Fibroblast of peridontal ligament (primary cell): ENCODE data around the gene WDR18.

Source experiments
- DNase-seq: peaks from one replicate; pipeline ENCODE4 v3.0.0-alpha.2; 2010; ENCODE audit errors: extremely low read depth

WDR18 gene, protein sequence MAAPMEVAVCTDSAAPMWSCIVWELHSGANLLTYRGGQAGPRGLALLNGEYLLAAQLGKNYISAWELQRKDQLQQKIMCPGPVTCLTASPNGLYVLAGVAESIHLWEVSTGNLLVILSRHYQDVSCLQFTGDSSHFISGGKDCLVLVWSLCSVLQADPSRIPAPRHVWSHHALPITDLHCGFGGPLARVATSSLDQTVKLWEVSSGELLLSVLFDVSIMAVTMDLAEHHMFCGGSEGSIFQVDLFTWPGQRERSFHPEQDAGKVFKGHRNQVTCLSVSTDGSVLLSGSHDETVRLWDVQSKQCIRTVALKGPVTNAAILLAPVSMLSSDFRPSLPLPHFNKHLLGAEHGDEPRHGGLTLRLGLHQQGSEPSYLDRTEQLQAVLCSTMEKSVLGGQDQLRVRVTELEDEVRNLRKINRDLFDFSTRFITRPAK

GRCh38 chr19:984165-984967 is at the start of gene WDR18:
Gene WDR18 (plus strand): TSS chr19:984345. CDS start chr19:984354, 9 bp downstream.
- peak; percentile 79 for DNase-seq

GRCh38 chr19:934865-935479 is 49.2 kb upstream of the WDR18 start:
- no peak for DNase-seq

DNA sequence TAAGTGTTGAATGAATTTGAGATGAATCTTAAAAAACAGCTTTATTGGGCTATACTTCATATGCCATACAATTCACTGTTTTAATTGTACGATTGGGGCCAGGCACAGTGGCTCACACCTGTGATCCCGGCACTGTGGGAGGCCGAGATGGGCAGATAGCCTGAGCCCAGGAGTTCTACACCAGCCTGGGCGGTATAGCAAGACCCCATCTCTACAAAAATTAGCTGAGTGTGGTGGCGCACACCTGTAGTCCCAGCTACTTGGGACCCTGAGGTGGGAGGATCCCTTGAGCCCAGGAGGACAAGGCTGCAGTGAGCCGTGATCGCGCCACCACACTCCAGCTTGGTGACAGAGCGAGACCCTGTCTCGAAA is 48.0 kb upstream of the WDR18 start:
- DNase-seq, result no peak

- no peak for DNase-seq
These were observed 46.9 kb upstream of the WDR18 start for GRCh38 chr19:937259-937694.

DNA sequence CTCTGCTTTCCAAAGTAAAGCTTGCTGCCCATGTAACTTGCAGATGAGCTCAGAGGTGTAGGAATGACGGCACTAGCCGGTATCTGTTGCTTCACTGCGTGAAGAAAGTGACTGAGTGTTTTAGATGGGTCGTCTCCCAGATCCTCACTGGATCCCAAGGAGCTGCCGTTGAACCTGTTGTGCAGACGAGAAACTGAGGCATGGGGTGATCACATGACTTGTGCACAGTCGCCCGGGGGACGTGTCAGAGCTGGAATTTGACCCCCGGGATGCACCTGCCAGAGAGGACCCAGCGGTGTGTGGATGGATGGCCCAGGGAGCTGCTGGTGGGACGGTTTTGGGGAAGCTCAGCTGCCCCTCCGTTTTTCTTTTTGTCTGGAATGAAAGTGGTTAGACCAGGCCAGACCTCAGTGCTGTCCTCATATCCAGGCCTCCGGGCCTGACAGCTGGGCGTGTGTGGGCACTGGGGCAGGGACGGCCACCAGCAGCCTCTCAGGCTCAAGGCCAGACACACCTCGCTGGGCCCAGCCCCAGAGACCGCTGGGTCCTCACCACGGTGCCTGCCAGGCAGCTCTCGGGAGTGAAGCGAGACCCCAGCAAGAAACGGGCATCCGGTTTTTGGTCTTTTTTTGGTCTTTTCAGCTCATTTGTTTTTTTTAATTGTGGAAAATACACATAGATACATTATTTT is 45.8 kb upstream of the WDR18 start:
- no peak for DNase-seq

- no peak for DNase-seq
These were observed 44.7 kb upstream of the WDR18 start for GRCh38 chr19:939439-939838.

DNA sequence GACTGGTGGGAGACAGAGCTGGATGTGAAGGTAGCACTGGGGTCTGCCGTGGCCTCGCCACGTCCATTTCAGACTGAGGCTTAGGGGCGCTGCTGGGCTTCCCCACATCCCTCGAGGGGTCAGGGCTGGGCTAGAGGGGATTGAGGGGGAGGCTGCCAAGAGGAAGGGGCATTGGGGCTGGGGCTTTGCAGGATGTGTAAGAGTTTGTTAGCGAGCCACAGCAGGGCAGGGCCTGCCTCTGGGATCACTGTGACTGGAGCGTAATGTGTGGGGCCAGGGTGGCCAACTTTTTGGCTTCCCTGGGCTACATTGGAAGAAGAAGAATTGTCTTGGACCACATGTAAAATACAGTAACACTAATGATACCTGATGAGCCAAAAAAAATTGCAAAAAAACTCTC is 44.2 kb upstream of the WDR18 start:
- DNase-seq, result no peak

GRCh38 chr19:940591-941291 is 43.4 kb upstream of the WDR18 start:
- DNase-seq, result no peak

DNA sequence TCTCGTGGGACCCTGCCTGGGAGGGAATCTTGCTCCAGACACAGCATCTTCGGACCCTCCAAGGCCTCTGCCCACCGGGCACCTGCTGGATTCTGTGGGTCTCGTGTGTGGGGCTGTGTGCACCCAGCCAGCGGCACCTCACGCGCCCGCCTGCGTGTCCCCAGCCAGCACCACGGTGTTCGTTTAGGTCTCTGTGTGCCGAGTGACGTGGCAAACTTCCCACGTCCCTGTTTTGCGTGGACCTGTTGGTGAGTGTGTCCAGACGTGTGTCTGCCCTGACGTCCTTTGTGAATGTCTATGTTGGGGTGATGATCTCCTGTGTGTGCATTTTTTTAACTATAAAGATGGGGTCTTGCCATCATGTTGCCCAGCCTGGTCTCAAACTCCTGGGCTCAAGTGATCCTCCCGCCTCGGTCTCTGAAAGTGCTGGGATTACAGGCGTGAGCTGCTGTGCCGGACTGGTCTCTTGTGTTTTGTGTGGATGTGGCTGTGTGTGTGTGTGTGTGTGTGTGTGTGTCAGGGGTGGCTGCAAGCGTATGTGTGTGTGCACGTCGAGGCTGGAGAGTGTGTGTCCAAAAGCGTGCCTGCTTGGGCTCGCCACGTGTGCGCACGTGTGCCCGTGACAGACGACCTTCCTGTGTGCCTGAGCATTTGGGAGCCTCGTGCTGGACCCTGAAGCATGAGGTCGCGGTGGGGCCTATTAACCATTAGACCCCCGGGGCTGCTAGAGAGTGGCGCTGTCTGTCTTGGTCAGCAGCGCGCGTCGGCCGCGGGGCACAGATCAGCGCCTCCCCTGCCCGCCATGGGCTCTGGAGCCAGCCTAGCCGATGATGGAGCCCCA is 42.6 kb upstream of the WDR18 start:
- DNase-seq, result no peak

DNA sequence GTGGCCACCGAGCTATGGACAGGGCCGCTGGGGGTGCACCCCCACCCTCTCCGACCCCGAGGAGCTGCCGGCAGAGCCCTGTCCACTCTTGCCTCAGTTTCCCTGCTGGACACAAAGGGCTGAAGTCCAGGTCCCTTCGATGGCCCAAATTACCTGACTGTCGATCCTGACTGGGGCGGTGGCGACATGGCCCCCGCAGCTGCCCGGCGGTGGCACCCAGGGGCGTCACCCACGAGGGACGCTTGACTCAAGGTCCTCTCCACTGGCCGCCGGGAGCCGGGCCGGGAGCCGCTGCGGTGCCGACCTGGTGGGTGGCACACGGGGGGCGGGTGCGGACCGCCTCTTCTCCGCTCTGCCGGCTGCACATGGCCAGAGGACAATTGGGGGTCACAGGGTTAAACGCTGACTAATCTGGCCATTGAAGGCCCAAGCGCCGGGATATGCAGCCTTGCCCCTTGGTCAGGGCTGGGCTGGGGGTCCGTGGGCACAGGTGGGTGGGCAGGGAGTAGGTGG is 42.0 kb upstream of the WDR18 start:
- DNase-seq, result no peak

DNA sequence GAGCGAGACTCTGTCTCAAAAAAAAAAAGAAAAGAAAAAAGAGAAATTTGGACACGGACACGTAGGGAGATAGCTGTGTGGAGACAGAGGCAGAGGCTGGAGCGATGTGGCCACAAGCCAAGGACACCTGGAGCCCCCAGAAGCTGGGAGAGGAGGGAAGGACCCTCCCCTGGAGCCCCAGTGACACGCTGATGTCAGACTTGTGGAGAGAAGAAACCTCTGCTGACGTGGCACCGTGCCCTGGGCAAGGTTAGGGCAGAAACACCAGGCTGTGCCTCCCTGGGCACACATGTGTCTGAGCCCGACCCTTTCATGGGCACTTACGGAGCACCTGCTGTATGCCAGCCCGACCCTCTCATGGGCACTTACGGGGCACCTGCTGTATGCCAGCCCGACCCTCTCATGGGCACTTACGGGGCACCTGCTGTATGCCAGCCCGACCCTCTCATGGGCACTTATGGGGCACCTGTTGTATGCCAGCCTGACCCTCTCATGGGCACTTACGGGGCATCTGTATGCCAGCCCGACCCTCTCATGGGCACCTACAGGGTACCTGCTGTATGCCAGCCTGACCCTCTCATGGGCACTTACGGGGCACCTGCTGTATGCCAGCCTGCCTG is 40.5 kb upstream of the WDR18 start:
- no peak for DNase-seq

- no peak for DNase-seq
These were observed 40.0 kb upstream of the WDR18 start for GRCh38 chr19:944171-944567.

GRCh38 chr19:944663-945241 is 39.4 kb upstream of the WDR18 start:
- no peak for DNase-seq

DNA sequence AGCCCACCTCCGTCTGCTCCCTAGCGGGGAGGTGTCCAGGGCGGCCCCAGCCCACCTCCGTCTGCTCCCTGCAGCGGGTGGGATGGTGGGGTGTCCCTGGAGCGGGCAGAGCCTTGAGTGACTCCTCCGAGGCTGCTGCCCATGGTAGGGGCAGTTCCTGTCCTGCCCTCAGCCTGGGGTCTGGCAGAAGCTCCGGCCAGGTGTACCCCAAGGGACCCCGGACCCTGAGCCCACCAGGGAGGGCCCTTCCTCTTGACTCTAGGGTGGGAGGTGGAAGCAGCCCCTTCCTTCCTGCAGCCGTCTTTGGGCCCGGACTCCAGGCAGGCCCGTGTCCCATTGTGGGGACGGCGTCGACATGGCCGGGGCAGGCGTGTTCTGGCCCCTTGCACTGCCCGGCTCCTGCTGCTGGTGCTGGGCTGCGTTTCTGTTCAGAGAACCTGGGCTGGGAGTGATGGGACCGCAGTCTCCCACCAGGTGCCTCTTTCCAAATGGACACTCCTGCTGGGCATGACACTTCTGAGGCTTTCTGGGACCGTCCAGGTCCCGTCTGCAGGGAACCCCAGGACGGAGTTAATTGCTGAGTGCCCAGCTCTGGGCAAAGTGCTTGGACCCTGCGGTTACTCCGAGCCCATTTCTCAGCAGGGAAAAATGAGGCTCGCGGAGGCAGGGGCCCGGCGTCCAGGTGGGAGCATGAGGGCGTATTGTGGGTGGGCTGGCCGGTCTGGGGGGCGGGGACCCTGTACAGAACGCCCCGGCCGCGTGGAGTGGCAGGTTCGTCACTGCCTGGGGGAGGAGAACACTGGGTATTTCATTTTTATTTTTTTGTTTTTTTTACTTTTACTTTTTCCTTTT is 38.5 kb upstream of the WDR18 start:
- DNase-seq, result no peak

- no peak for DNase-seq
These were observed 36.9 kb upstream of the WDR18 start for GRCh38 chr19:947090-947706.

DNA sequence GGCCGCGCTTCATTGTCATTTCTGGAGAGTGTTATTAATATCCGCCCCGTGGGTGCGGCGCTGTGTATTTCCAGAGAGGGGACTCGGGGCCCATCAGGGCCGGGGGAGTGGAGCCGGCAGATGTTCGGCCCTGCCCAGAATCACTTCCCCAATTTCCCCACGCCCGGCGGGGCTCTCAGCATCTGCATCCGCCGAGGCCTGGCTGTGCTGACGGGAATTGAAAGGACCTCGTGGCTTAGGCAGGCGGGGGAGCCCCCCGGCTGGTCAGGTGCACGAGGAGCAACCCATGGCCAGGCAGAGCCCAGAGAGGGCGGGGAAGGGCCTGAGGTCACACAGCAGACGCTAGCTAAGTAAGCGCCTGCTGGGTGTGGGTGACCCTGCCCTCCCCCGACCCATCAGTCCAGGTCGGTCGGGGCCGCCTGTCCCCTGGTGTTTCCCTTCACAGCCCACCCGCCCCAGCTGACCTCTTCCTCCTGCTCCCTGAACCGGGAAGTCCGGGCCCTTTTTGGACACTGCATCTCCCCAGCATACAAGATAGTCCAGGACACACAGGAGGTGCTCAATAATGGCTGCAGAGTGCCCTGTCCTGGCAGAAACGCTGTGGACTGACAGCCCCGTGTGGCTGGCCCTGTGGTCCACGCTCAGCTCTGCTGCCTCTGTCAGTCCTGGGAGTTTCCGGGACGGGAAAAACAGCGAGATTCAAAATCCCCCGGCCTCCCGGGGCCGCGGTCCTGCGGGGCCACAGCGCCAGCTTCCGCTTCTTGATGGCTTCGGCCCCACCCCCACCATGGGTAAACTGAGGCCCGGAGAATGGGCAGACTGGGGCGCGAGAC is 36.2 kb upstream of the WDR18 start:
- DNase-seq, result no peak

- no peak for DNase-seq
These were observed 35.2 kb upstream of the WDR18 start for GRCh38 chr19:948842-949496.
